Fibroblast of villous mesenchyme (primary cell): ENCODE measurements around the gene SENP8. TPM values are rescaled to one million over a fixed set of nuclear protein-coding genes. Genes with fewer than 3 reads are reported as not detected.

Source experiments
- DNase-seq: peaks from one replicate; pipeline ENCODE4 v3.0.0-alpha.2; 2010; ENCODE audit warnings: low read depth
- H3K4me3 ChIP-seq: 2 replicates; pipeline ENCODE4 v1.5.1; 2011; ENCODE audit warnings: low read depth, mild to moderate bottlenecking, low read length
- total RNA-seq: library from RNA; depleted of rRNA; stranded (reverse); fragments of >200 nt; gene quantifications from 2 replicates; pipeline ENCODE4 v1.2.3, GENCODE V29; 2012
- TF ChIP-seq, protein P1 (sequence below): IDR thresholded peaks from 2 replicates; pipeline ENCODE4 v1.5.1; 2012; ENCODE audit warnings: low read depth, mild to moderate bottlenecking, low read length; ENCODE audit not compliant: insufficient read depth

Gene SENP8
- total RNA-seq, 1 donor = 2.6 TPM

DNA sequence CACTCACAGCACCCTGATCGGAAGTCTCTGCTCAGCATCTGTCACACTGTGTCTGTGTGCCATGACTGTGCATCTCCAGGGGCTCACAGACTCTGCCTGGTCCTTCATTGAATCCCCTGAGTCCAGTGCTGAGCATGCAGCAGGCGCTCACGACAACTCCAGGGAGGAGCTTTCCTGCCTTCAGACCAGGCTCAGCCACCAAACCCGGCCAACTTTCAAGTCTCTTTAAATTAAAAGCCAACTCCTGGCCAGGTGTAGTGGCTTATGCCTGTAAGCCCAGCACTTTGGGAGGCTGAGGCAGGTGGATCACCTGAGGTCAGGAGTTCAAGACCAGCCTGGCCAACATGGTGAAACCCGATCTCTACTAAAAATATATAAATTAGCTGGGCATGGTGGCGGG lies 55.2 kb downstream of the SENP8 start:
- no peak overlapping the region for H3K4me3 ChIP-seq
- DNase-seq = no peak
- TF ChIP-seq, protein P1, sequence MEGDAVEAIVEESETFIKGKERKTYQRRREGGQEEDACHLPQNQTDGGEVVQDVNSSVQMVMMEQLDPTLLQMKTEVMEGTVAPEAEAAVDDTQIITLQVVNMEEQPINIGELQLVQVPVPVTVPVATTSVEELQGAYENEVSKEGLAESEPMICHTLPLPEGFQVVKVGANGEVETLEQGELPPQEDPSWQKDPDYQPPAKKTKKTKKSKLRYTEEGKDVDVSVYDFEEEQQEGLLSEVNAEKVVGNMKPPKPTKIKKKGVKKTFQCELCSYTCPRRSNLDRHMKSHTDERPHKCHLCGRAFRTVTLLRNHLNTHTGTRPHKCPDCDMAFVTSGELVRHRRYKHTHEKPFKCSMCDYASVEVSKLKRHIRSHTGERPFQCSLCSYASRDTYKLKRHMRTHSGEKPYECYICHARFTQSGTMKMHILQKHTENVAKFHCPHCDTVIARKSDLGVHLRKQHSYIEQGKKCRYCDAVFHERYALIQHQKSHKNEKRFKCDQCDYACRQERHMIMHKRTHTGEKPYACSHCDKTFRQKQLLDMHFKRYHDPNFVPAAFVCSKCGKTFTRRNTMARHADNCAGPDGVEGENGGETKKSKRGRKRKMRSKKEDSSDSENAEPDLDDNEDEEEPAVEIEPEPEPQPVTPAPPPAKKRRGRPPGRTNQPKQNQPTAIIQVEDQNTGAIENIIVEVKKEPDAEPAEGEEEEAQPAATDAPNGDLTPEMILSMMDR = no peak

DNA sequence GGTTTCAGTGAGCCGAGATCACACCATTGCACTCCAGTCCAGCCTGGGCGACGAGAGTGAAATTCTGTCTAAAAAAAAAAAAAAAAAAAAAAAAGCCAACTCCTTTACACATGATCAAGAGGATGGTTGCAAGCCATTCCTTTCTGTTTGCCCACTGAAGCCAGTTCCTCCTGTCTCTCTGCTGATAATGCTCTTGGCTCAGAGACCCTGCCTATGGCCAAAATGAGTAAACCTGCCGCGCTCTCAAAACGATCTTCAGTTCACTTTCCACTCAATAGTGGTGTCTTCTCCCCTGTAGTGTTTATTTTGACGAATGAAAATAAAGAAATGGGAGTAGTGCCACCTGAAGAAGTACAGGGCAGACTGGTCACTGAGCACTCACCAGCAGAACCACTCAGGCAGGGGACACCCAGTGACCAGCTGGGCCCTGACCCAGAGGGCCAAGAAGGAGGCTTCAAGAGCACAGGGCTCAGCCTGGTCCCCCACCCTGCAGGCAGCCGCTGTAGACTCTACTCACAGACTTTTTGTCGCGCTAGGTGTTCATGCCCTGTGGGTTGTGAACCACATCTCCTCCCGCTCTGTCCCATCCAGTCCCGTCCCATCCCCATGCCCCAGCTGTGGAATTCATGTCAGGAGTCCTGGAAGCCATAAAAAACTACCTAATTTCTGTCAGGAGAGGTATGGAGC lies 55.8 kb downstream of the SENP8 start:
- DNase-seq = no peak
- H3K4me3 ChIP-seq = no peak overlapping the region
- TF ChIP-seq, protein P1 = no peak

DNA sequence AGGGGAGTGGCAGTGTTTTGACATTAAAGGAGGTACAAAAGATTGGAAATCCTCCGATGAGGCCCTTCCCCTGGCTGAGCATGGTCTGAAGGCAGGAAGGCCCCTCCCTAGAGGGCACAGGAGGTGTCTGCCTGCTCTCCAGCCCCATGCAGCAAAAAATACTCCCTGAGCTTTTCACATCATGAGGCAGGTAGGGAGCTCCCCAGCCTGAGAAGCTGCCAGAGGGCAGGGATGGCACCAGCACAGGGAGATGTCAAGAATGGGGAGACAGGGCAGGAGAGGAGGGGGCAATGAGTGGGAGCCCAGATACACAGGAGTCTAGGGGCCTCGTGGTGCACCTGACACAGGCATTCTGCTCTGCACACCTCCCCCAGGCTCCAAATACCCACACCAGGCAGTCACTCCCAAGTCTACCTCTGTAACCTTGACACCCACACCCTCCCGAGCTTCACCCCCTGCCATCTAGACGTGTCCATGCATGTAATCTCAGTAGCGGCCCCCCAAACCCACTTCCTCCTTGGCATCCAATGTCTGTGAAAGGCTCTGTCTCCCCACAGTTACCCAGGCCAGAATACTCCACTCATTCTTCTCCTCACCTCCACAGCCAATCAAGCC lies 56.5 kb downstream of the SENP8 start:
- TF ChIP-seq, protein P1 = no peak
- no peak for DNase-seq
- no peak overlapping the region for H3K4me3 ChIP-seq

DNA sequence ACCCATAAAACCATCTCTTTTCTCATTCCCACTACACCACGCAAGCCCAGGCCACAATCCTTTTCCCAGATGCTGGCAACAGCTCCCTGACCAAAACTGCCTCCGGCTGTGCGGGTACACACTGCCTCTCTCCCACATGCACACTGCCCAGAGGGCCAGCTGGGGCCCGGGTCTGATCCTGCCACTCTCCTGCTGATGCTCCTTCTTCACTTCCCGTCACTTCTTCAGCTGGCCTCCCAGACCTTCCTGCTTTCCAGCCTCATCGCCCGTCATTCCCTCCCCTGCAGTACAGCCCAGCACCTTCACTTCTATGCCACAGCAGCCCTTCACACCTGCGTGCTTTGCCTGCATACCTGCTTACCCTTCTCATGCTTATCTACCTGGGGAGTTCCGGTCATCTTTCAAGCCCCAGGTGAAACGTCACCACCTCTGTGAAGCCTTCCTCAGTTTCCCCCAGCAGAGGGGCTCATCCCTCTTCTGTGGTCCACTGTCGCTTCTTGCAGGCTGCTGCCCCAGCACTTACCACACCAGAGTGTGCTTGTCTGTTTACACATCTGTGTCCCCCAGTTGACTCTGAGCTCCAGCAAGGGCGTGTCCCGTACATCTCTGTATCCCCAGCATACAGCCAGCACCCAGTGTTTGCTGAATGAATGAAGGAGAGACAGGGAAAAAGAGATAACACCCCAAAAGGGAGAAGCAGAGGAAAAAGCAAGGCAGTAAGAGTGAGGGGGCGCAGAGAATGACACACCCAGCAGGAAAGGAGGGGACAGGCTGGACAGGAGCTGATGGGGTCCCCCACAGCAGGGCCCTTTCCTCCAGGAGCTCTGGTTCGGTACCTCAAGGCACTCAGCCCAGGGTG lies 57.2 kb downstream of the SENP8 start:
- TF ChIP-seq, protein P1 = no peak
- H3K4me3 ChIP-seq = no peak overlapping the region
- no peak for DNase-seq

DNA sequence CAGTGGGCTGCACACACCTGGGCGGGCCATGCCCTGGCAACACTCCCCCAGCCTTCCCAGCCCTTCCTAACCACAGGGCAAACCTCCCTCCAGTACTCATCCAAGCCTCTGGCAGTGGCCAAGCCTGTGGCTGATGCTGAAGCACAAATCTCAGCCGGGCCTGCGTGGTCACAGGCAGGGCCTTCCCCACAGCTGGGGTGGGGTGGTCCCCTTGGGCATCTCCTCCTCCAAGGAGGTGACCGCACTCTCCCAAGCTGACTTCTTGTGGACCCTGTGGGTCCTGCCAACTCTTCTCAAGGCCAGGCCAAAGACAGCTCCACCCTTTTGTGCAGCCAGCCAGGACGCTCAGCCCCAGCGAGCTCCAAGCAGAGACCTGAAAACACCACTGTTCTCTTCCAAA lies 58.0 kb downstream of the SENP8 start:
- no peak for DNase-seq
- TF ChIP-seq, protein P1 = no peak
- no peak overlapping the region for H3K4me3 ChIP-seq

DNA sequence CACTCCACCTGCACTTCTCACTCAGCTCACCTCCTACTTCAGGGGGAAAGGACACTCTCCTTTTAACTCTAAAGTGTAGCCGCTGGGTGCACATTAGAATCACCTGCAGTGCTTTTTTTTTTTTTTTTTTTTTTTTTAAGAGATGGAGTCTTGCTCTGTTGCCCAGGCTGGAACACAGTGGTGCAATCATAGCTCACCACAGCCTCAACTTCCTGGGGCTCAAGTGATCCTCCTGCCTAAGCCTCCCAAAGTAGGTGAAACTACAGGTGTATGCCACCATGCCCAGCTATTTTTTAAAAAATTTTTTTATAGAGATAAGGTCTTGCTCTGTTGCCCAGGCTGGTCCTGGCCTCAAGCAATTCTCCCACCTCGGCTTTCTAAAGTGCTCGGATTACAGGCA lies 58.5 kb downstream of the SENP8 start:
- TF ChIP-seq, protein P1 = no peak
- no peak overlapping the region for H3K4me3 ChIP-seq
- no peak for DNase-seq
